Transverse colon (tissue), 4 donors: ENCODE data around the gene RBM46. TPM values are rescaled to one million over a fixed set of nuclear protein-coding genes. Genes with fewer than 3 reads are reported as not detected.
A peak's percentile ranks its signal among the peaks of the same experiment; 100 is the strongest.

ENCODE experiments used
- DNase-seq: peaks from one replicate; pipeline ENCODE4 v3.0.0-alpha.2; 2019
- H3K27ac ChIP-seq, 4 donors: fragments of 200-600 bp; sonication (generic); 2 replicates each; pipeline ENCODE4 v1.5.1; 2016 to 2018; ENCODE audit warnings: inconsistent platforms in 4 of 4
- H3K27me3 ChIP-seq: fragments of 200-600 bp; sonication (generic); 2 replicates; pipeline ENCODE4 v1.5.1; 2017; ENCODE audit warnings: inconsistent platforms
- H3K36me3 ChIP-seq, 4 donors: fragments of 200-600 bp; sonication (generic); 2 replicates each; pipeline ENCODE4 v1.5.1; 2017 to 2019; ENCODE audit warnings: inconsistent platforms in 4 of 4
- H3K4me1 ChIP-seq, 4 donors: fragments of 200-600 bp; sonication (generic); 2 replicates each; pipeline ENCODE4 v1.5.1; 2017 to 2020; ENCODE audit warnings: inconsistent platforms in 4 of 4
- H3K4me3 ChIP-seq, 4 donors: fragments of 200-600 bp; sonication (generic); 1 replicate in 1 of 4; 2 replicates in 3 of 4; pipeline versions ENCODE4 v1.5.1 to v1.6.1; 2017 to 2019; ENCODE audit warnings: inconsistent platforms in 4 of 4
- H3K9me3 ChIP-seq, 2 donors: fragments of 200-600 bp; sonication (generic); 2 replicates each; pipeline ENCODE4 v1.5.1; 2017 to 2019; ENCODE audit warnings: inconsistent platforms in 2 of 2
- EP300 ChIP-seq: sonication (generic); formaldehyde crosslinking; IDR thresholded peaks from one replicate; pipeline ENCODE4 v1.6.1; 2017; ENCODE audit warnings: antibody characterized with exemption, low read depth
- POLR2A ChIP-seq: fragments of 450-650 bp; IDR thresholded peaks from one replicate; pipeline ENCODE4 v1.6.1; 2016; ENCODE audit warnings: antibody characterized with exemption, mild to moderate bottlenecking, moderate library complexity
- POLR2AphosphoS5 ChIP-seq, 3 donors: sonication (generic); formaldehyde crosslinking; IDR thresholded peaks; one replicate each; pipeline ENCODE4 v1.6.1; 2016; ENCODE audit warnings: antibody characterized with exemption in 3 of 3
- WGBS, 2 donors: methylation state at CpG; one replicate each; pipeline ENCODE4 v1.1.5; 2018; ENCODE audit warnings: low coverage in 1 of 2; 5-methylcytosine and 5-hydroxymethylcytosine counted together
- in situ Hi-C, 4 donors: fragments of 200-750 bp; cut with MboI; loops; one replicate each; pipeline versions ENCODE4 v1.15.0 to v1.15.1; 2017; ENCODE audit warnings: low sequenced_read_pairs in 3 of 4, low pct_ligation_motif_present in 1 of 4, low pct_unique_long_range_greater_than_20kb in 1 of 4
- intact Hi-C: fragments of 100-400 bp; cut with DNase I; formaldehyde crosslinking; loops from one replicate; pipeline ENCODE4 v1.15.1; 2023; ENCODE audit warnings: low total_unique reads
- total RNA-seq, 4 donors: library from RNA; depleted of rRNA; stranded (reverse); fragments of >200 nt; gene quantifications; one replicate each; pipeline ENCODE4 v1.1.0, GENCODE V29; 2016
- TF ChIP-seq, protein P1 (sequence below), 5 experiments: fragments of 200-600 bp in 3 of 5; fragments of 450-650 bp in 2 of 5; sonication (generic) in 3 of 5; IDR thresholded peaks; 1 replicate in 2 of 5; 2 replicates in 3 of 5; pipeline ENCODE4 v1.5.1; 2016 to 2017; ENCODE audit warnings: antibody characterized with exemption in 5 of 5, inconsistent platforms in 3 of 5, mild to moderate bottlenecking in 2 of 5, moderate library complexity in 1 of 5

RBM46 gene
- total RNA-seq, 4 donors from 2014 or later: not detected

DNA sequence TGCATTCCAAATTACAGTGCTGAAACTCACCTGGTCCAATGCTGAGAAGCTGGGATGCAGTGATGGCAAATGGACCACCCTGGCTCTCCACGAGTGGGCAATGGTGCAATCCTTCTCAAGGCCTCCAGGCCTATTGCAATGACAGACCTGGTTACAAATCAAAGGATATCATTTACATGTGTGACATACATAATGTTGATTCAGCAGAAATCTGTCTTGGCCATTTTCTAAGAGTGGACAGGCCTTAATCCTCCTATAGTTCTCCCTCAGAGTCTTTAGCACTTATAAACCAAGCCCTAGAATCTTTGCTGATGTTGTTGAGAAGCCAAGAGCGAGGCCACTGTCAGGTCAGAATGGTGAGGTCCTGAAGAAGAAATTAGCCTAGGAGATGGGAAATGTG is 20.2 kb upstream of the RBM46 start:
- in situ Hi-C loops: no loop called here
- no peaks in the 10 kb centered on the region for H3K27me3 ChIP-seq
- intact Hi-C loops: no loop called here
- no peak overlapping the region for H3K27ac ChIP-seq
- no peak for DNase-seq
- no peaks in the 10 kb centered on the region for H3K9me3 ChIP-seq
- no peaks in the 10 kb centered on the region for H3K36me3 ChIP-seq
- 74 to 80% methylated on average over 1 to 2 of the region's 2 CpGs for WGBS, 2 donors
- no peak overlapping the region for H3K4me3 ChIP-seq
- H3K4me1 ChIP-seq: no peaks in the 10 kb centered on the region
- TF ChIP-seq, protein P1, sequence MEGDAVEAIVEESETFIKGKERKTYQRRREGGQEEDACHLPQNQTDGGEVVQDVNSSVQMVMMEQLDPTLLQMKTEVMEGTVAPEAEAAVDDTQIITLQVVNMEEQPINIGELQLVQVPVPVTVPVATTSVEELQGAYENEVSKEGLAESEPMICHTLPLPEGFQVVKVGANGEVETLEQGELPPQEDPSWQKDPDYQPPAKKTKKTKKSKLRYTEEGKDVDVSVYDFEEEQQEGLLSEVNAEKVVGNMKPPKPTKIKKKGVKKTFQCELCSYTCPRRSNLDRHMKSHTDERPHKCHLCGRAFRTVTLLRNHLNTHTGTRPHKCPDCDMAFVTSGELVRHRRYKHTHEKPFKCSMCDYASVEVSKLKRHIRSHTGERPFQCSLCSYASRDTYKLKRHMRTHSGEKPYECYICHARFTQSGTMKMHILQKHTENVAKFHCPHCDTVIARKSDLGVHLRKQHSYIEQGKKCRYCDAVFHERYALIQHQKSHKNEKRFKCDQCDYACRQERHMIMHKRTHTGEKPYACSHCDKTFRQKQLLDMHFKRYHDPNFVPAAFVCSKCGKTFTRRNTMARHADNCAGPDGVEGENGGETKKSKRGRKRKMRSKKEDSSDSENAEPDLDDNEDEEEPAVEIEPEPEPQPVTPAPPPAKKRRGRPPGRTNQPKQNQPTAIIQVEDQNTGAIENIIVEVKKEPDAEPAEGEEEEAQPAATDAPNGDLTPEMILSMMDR (IDR thresholded peaks at IDR 0.05): no peak
- no peak for TF ChIP-seq POLR2AphosphoS5 (IDR thresholded peaks at IDR 0.05)
- no peak for TF ChIP-seq EP300
- TF ChIP-seq POLR2A: no peak

DNA sequence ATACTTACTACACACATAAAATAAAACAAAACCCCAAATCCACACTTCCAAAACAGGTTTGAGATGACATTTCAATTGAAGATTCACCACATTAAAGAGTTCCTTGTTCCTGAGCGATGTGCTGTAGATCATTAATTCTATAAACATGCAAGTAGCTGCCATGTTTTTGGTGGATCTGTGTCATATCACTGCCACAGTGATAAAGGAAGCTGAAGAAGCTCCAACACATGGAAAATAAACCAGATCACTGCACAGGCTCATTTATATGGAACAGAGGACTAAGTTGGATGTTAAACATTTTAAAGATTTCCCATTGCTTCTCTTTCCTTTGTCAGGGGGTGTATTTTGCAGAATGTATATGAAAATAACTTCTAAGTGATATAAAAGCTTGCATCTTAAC is 2.8 kb upstream of the RBM46 start:
- 57 to 60% methylated on average over 1 of the region's 1 CpG for WGBS, 2 donors
- Histone ChIP-seq H3K27ac (no peak overlapping the region), H3K27me3 (no peaks in the 10 kb centered on the region), H3K4me3 (no peak overlapping the region), H3K4me1 (no peaks in the 10 kb centered on the region), H3K9me3 (no peaks in the 10 kb centered on the region), H3K36me3 (no peaks in the 10 kb centered on the region)
- in situ Hi-C loops (loop anchor here in 1 of 4 donors (25.0 kb wide), 1 partner anchor 141 kb away; no protein-coding TSS in a partner anchor), intact Hi-C loops (no loop called here)
- TF ChIP-seq, protein P1 (IDR thresholded peaks at IDR 0.05): no peak
- TF ChIP-seq EP300 (no peak), POLR2A (no peak), POLR2AphosphoS5 (IDR thresholded peaks at IDR 0.05) (no peak)
- DNase-seq: no peak

DNA sequence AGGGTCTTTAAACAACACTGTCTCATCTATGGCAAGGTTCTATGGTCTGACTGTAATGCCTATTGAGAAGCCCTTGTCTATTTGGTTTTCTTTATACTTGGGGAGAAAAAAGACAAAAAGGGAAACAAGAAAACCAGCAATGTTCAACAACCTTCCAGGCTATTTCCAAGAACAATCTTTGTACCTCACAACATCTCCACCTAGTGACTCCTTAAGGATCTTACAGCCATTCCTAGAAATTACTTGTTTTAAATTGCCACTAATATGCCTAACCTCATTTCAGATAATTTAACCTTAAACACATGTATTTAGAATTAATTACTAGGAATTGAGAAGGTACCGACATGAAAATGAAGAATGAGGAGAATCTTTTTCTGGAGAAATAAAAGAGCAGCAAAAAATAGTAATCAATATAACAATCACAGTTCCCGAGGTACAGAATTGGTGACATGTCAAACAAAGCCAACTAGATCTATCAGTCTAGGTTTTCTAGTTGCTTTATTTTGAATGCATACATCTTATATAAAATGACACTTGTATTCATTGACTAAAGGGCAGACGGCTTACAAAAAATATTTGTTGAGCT is 1.6 kb upstream of the RBM46 start:
- intact Hi-C loops: no loop called here
- no peak overlapping the region for H3K27ac ChIP-seq
- H3K9me3 ChIP-seq: no peaks in the 10 kb centered on the region
- TF ChIP-seq EP300: no peak
- TF ChIP-seq, protein P1 (IDR thresholded peaks at IDR 0.05): peak; percentile 37 to 55 (median 47)
- H3K4me3 ChIP-seq: no peak overlapping the region
- H3K27me3 ChIP-seq: no peaks in the 10 kb centered on the region
- DNase-seq: no peak
- WGBS, 2 donors: 35 to 46% methylated on average over 3 of the region's 3 CpGs
- in situ Hi-C loops: loop anchor here in 1 of 4 donors (25.0 kb wide), 1 partner anchor 142 kb away; no protein-coding TSS in a partner anchor
- H3K4me1 ChIP-seq: no peaks in the 10 kb centered on the region
- no peaks in the 10 kb centered on the region for H3K36me3 ChIP-seq

GRCh38 chr4:154781983-154782293 is 866 bp downstream of the RBM46 start:
- Histone ChIP-seq H3K27me3 (no peaks in the 10 kb centered on the region), H3K4me3 (no peak overlapping the region), H3K36me3 (no peaks in the 10 kb centered on the region), H3K4me1 (no peaks in the 10 kb centered on the region), H3K9me3 (no peaks in the 10 kb centered on the region), H3K27ac (no peak overlapping the region)
- no peak for DNase-seq
- WGBS, 2 donors: 87 to 92% methylated on average over 2 to 18 of the region's 18 CpGs
- in situ Hi-C loops (loop anchor here in 1 of 4 donors (25.0 kb wide), 1 partner anchor 145 kb away; no protein-coding TSS in a partner anchor), intact Hi-C loops (no loop called here)
- TF ChIP-seq, protein P1 (IDR thresholded peaks at IDR 0.05): no peak
- TF ChIP-seq POLR2A (no peak), EP300 (no peak), POLR2AphosphoS5 (IDR thresholded peaks at IDR 0.05) (no peak)
